Daoy (cell line): ENCODE measurements around the gene COLEC12. TPM values are rescaled to one million over a fixed set of nuclear protein-coding genes. Genes with fewer than 3 reads are reported as not detected.
A peak's percentile ranks its signal among the peaks of the same experiment; 100 is the strongest.

ENCODE experiments used
- DNase-seq: peaks from one replicate; pipeline ENCODE4 v3.0.0-alpha.2; 2015; ENCODE audit warnings: low read depth
- total RNA-seq: library from RNA; depleted of rRNA; stranded (reverse); fragments of >200 nt; shearing (Covaris generic); gene quantifications from 2 replicates; pipeline ENCODE4 v1.2.3, GENCODE V29; 2014; rRNA removed

COLEC12 gene
- total RNA-seq, 1 experiment from 2014 or later = 1.7 TPM

GRCh38 chr18:289026-289425, 211.5 kb downstream of the COLEC12 start:
- DNase-seq = no peak

GRCh38 chr18:286515-287310, 213.8 kb downstream of the COLEC12 start:
- peak; percentile 6 for DNase-seq

GRCh38 chr18:285817-286216, 214.7 kb downstream of the COLEC12 start:
- no peak for DNase-seq

GRCh38 chr18:275486-275885, 225.0 kb downstream of the COLEC12 start:
- DNase-seq = no peak

- no peak for DNase-seq
Measured at GRCh38 chr18:274313-274712, 226.2 kb downstream of the COLEC12 start.

- no peak for DNase-seq
Measured at GRCh38 chr18:273525-273924, 227.0 kb downstream of the COLEC12 start.

- no peak for DNase-seq
Measured at GRCh38 chr18:272650-273049, 227.9 kb downstream of the COLEC12 start.

GRCh38 chr18:269480-270095, 230.9 kb downstream of the COLEC12 start:
- DNase-seq = no peak

- DNase-seq = peak; percentile 91
Measured at GRCh38 chr18:267688-268552, 232.6 kb downstream of the COLEC12 start, which contains the start of gene THOC1. Gene THOC1, minus strand, starts transcription at chr18:268047. Its CDS starts 28 bp downstream, at chr18:268019.

GRCh38 chr18:267380-267687, 233.2 kb downstream of the COLEC12 start:
- no peak for DNase-seq

Other genes with a start within 250 kb of the COLEC12 start
- 37.9 and 41.5 TPM in 2 replicates for gene THOC1, start 232.7 kb downstream of the COLEC12 start, total RNA-seq
- not detected in 2 replicates for gene CETN1, start 79.7 kb upstream of the COLEC12 start, total RNA-seq
- not detected in 2 replicates for gene CLUL1, start 96.3 kb upstream of the COLEC12 start, total RNA-seq
- gene TYMS, start 157.0 kb upstream of the COLEC12 start, total RNA-seq = 14.1 and 20.9 TPM in 2 replicates
- 13.4 and 15.3 TPM in 2 replicates for gene ENOSF1, start 211.9 kb upstream of the COLEC12 start, total RNA-seq